ENCODE measurements around the gene UST.
"Not testable (repeated sequence)": the region's sequence is repeated elsewhere in the genome, so short reads cannot be mapped to it uniquely, and the experiment has no call there.

UST gene

DNA sequence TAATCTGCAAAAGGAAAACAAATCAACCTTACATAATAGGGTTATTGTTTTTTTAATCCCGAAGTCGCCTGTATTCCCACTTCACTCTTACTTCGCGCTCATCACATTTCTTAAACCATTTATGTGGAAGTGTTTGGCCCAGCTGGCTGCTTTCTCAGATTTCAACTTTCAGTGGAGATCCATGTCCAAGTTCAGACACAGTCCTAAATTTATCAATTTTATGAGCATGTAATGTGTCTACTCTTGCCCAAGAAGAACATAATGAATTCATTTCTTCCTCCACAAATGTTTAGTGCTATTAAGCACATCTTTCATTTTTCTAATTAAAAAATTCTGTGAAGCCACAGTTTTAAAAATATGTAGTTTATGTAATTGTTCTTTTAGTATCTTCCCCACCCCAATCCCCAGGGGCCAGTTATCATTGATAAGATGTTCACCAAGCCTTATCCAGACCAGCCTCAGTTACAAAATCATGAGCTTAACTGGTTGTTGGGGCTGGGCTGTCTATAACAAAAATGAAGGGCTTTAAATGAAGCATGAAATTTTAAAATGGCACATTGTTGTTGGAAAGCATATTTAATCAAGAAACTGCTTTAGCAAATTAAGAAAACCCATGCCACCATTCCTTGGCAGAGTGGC is 151.7 kb downstream of the UST start:
- no peak for DNase-seq (ENCODE audit: low read depth in 2 of 2)

GRCh38 chr6:148904896-148905870 is 158.4 kb downstream of the UST start:
- no peak for DNase-seq (ENCODE audit: low read depth in 2 of 2)

DNA sequence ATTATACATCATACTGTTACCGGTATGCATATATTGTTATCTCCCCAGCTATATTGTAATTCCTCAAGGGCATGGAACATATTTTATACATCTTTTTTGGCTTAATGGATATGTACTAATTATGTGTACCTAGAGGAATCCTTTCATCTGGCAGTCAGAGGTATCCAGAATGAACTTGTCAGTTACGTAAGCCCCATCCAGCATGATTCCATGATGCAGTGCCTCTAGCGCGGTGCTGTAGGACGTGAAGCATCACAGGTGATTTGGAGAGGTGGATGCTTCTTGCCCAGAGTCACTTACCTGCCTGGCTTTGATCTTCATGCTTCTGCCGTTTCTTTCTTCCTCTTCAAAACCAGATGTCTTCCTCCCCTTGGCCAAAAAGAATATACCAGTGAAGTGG is 159.1 kb downstream of the UST start:
- DNase-seq (ENCODE audit: low read depth in 2 of 2): no peak

DNA sequence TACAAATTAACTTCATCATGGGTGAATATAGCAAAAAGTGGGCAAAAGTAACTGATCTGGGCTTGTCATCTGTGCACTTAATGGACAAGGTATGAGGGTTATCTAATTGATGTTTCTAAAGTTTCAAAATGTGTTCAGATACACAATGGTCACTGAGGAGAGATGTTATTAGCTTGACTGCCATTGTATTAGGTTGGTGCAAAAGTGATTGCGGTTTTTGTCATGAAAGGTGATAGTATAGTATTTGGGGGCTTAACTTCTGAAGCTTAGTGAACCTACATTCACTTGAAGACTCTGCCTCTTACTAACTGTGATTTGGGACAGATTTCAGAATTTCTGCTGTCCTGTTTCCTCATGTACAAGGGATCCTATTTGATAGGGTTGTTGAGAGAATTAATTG is 159.6 kb downstream of the UST start:
- DNase-seq (ENCODE audit: low read depth in 2 of 2): no peak

- DNase-seq (ENCODE audit: low read depth in 2 of 2): no peak
These were observed 160.7 kb downstream of the UST start for GRCh38 chr6:148907573-148907972.

DNA sequence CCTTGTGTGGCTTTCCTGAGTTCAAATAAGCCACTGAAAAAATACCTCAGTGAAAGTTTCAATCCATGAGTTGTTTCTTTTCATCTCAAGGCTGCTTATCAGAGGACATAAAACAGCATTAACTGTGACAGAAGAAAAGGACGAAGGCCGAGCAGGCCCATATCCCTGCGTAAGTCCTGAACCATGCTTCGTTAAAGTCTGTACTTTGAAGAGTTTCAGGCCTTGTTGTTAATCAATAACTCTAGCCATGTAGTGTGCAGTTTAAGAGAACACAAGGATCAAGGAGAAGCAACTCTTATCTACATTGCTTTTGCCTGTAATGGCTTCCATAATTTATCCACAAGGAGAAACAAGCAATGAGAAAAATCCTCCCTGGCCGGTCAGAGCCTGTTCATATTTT is 165.4 kb downstream of the UST start:
- DNase-seq (ENCODE audit: low read depth in 2 of 2): no peak

- DNase-seq (ENCODE audit: low read depth in 2 of 2): no peak
These were observed 169.0 kb downstream of the UST start for GRCh38 chr6:148915810-148916209.

GRCh38 chr6:148916485-148916884 is 169.7 kb downstream of the UST start:
- DNase-seq (ENCODE audit: low read depth in 2 of 2): not testable (repeated sequence)

- no peak for DNase-seq (ENCODE audit: low read depth in 2 of 2)
These were observed 177.6 kb downstream of the UST start for GRCh38 chr6:148924226-148925012.

DNA sequence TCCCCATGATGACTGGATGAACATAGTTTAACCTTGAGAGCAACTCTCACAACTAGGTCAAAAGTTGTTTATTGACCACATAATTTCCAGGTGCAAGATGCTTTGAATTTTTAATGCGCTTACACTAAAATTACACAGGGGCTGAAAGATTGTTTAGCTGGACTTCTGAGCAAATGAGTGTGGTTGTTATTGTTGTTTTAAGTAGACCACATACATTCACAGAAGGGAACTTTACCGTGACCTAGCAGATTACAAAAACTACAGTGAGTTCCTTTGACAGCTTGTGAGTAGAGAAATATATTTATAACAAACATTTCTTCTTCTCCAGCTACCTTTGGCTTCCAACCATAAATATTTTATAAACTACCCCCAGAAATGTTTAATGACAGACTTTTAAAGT is 178.9 kb downstream of the UST start:
- DNase-seq (ENCODE audit: low read depth in 2 of 2): no peak

GRCh38 chr6:148926478-148926877 is 179.6 kb downstream of the UST start:
- DNase-seq (ENCODE audit: low read depth in 2 of 2): no peak

- no peak for DNase-seq (ENCODE audit: low read depth in 2 of 2)
These were observed 180.8 kb downstream of the UST start for GRCh38 chr6:148927586-148927985.

- no peak for DNase-seq (ENCODE audit: low read depth in 2 of 2)
These were observed 182.0 kb downstream of the UST start for GRCh38 chr6:148928811-148929210.

- DNase-seq (ENCODE audit: low read depth in 2 of 2): no peak
These were observed 185.4 kb downstream of the UST start for GRCh38 chr6:148932208-148932607.

- DNase-seq (ENCODE audit: low read depth in 2 of 2): no peak
These were observed 185.9 kb downstream of the UST start for GRCh38 chr6:148932731-148933130.

DNA sequence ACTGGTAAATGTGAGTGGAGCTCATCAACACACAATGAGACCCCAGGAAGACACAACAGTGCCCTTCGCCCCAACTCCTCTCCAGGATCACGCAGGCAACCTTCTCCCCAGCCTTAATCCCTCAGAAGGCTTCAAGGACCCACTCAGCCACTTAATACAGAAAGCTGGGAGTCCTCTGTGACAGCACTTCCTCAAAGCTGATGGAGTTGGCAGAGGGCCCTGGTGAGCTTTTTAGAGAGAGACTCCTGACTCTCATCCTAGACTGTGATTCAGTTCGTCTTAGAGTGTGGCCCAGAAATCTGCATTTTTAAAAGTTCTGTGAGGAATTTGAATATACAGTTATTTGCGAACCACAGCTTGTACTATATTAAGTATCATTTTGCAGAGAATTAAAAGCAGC is 187.7 kb downstream of the UST start:
- DNase-seq (ENCODE audit: low read depth in 2 of 2): no peak

DNA sequence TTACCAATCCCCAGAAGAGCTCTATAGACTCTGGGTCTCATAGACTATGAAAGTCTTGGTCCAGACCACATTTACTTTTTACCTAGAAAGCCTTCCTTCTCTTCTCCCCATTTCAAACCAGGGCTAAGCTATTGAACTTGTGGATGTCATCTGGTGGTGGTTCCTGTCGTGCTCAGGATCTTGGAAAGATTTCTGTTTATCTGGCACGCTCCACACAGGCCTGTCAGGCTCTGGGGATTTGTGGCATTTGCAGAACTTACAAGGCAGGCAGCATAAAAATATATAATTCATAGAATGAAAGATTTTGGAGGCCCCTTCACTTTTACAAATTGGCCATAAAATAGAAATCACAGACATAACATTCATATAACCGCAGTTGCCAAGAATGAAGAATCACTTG is 188.1 kb downstream of the UST start:
- DNase-seq (ENCODE audit: low read depth in 2 of 2): no peak

GRCh38 chr6:148935705-148936435 is 189.0 kb downstream of the UST start:
- no peak for DNase-seq (ENCODE audit: low read depth in 2 of 2)

- DNase-seq (ENCODE audit: low read depth in 2 of 2): no peak
These were observed 196.6 kb downstream of the UST start for GRCh38 chr6:148943451-148943850.

GRCh38 chr6:148944608-148945007 is 197.8 kb downstream of the UST start:
- no peak for DNase-seq (ENCODE audit: low read depth in 2 of 2)

DNA sequence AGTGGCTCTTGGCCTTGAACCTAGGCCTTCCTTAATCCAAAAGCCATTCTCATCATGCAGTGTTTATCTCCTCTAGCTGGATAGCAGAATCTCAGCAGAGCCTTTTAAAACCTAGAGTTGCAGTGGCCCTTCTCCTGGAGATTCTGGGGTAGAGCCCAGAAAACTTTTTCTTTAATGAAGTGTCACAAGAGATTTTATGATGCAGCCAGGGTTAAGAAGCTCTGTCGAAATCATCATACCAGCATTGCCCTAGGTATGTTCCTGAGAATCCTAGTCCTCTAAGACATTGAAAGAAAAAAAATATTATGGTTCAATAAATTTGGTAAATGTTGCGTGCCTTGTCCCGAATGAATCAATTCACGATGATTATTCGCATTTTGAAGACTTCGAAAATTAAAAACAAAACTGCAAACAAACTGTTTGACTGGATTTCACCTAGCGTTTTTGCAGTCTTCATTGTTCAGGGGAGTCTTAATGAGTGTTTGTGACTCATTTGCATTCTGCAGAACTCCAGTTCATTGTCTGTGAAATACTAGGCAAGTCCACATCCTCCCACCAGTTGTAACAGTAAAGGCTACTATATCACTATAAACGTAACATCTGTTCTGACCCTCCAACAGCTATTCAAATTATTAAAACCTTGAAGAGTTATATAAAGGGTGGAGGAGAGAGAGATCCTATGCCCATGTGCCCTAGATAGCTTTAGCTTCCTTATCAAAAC is 198.6 kb downstream of the UST start:
- DNase-seq (ENCODE audit: low read depth in 2 of 2): no peak
